ENCODE measurements around the gene ATP8B1.

GRCh38 chr18:57789759-57790158 lies 13.4 kb downstream of the ATP8B1 start:
- TF ChIP-seq, protein P1, sequence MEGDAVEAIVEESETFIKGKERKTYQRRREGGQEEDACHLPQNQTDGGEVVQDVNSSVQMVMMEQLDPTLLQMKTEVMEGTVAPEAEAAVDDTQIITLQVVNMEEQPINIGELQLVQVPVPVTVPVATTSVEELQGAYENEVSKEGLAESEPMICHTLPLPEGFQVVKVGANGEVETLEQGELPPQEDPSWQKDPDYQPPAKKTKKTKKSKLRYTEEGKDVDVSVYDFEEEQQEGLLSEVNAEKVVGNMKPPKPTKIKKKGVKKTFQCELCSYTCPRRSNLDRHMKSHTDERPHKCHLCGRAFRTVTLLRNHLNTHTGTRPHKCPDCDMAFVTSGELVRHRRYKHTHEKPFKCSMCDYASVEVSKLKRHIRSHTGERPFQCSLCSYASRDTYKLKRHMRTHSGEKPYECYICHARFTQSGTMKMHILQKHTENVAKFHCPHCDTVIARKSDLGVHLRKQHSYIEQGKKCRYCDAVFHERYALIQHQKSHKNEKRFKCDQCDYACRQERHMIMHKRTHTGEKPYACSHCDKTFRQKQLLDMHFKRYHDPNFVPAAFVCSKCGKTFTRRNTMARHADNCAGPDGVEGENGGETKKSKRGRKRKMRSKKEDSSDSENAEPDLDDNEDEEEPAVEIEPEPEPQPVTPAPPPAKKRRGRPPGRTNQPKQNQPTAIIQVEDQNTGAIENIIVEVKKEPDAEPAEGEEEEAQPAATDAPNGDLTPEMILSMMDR (IDR thresholded peaks at IDR 0.05) = no peak
- TF ChIP-seq POLR2A (IDR thresholded peaks at IDR 0.05) = no peak

All from body of pancreas (tissue), 4 donors.